Loucy (cell line): ENCODE results near the gene SOBP.

Experiments used
- EZH2phosphoT487 ChIP-seq: fragments of 200-600 bp; IDR thresholded peaks from 2 replicates; pipeline ENCODE4 v1.6.1; 2018; ENCODE audit warnings: antibody characterized with exemption, mild to moderate bottlenecking, moderate library complexity, borderline replicate concordance
- TF ChIP-seq, protein P1 (sequence below): fragments of 200-600 bp; sonication (generic); conservative IDR thresholded peaks from 2 replicates; pipeline ENCODE4 v1.5.1; 2014; ENCODE audit warnings: mild to moderate bottlenecking, antibody characterized with exemption, low read length

DNA sequence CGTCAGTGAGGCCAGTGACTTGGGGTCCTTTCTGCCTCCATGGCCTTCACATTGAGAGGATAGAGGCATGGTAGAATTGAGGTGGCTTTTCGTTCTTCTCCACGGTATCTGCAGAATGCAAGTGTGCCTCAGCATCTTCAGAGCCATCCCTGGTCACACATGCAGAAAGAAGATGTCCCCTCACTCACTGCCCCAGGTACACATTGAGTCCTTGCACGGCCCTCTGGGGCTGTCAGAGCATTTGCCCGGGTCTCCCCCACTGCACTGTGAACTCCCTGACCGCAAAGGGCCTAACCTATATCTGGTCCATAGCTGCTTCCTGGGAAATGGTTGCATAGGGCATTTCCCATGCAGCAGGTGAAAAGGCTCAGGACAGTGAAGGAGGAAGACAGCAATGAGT is 218.5 kb downstream of the SOBP start:
- TF ChIP-seq, protein P1, sequence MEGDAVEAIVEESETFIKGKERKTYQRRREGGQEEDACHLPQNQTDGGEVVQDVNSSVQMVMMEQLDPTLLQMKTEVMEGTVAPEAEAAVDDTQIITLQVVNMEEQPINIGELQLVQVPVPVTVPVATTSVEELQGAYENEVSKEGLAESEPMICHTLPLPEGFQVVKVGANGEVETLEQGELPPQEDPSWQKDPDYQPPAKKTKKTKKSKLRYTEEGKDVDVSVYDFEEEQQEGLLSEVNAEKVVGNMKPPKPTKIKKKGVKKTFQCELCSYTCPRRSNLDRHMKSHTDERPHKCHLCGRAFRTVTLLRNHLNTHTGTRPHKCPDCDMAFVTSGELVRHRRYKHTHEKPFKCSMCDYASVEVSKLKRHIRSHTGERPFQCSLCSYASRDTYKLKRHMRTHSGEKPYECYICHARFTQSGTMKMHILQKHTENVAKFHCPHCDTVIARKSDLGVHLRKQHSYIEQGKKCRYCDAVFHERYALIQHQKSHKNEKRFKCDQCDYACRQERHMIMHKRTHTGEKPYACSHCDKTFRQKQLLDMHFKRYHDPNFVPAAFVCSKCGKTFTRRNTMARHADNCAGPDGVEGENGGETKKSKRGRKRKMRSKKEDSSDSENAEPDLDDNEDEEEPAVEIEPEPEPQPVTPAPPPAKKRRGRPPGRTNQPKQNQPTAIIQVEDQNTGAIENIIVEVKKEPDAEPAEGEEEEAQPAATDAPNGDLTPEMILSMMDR = no peak
- no peak for TF ChIP-seq EZH2phosphoT487
